ENCODE measurements around the gene RASAL2.
"Not testable (repeated sequence)": the region's sequence is repeated elsewhere in the genome, so short reads cannot be mapped to it uniquely, and the experiment has no call there.

The RASAL2 gene

GRCh38 chr1:178311164-178311563 is 217.3 kb downstream of the RASAL2 start:
- no peak overlapping the region for H3K4me3 Mint-ChIP-seq
- no peaks in the 10 kb centered on the region for H3K9me3 Mint-ChIP-seq
- no peaks in the 10 kb centered on the region for H3K36me3 Mint-ChIP-seq (ENCODE audit: low read depth)
- H3K4me1 Mint-ChIP-seq = no peaks in the 10 kb centered on the region
- no peak for ATAC-seq
- H3K27ac Mint-ChIP-seq = no peak overlapping the region
- peaks cover 3% of the 10 kb centered on the region for H3K27me3 Mint-ChIP-seq
- DNase-seq = no peak

GRCh38 chr1:178320280-178320982 is 226.5 kb downstream of the RASAL2 start:
- not testable (repeated sequence) for H3K27me3 Mint-ChIP-seq; H3K36me3 Mint-ChIP-seq (ENCODE audit: low read depth); H3K9me3 Mint-ChIP-seq; H3K27ac Mint-ChIP-seq; H3K4me3 Mint-ChIP-seq; H3K4me1 Mint-ChIP-seq; ATAC-seq; DNase-seq

- Mint-ChIP-seq H3K27ac (no peak overlapping the region), H3K4me3 (no peak overlapping the region), H3K27me3 (peaks cover 6% of the 10 kb centered on the region), H3K9me3 (no peaks in the 10 kb centered on the region), H3K4me1 (no peaks in the 10 kb centered on the region), H3K36me3 (ENCODE audit: low read depth) (no peaks in the 10 kb centered on the region)
- ATAC-seq = no peak
- DNase-seq = no peak
Observed at GRCh38 chr1:178323067-178323466, 229.2 kb downstream of the RASAL2 start.

- DNase-seq = no peak
- Mint-ChIP-seq H3K4me1 (no peaks in the 10 kb centered on the region), H3K27ac (no peak overlapping the region), H3K36me3 (ENCODE audit: low read depth) (no peaks in the 10 kb centered on the region), H3K9me3 (no peaks in the 10 kb centered on the region), H3K27me3 (peaks cover 6% of the 10 kb centered on the region), H3K4me3 (no peak overlapping the region)
- no peak for ATAC-seq
Observed at GRCh38 chr1:178324003-178324402, 230.1 kb downstream of the RASAL2 start.

- H3K4me3 Mint-ChIP-seq = no peak overlapping the region
- H3K36me3 Mint-ChIP-seq (ENCODE audit: low read depth) = no peaks in the 10 kb centered on the region
- DNase-seq (no peak), ATAC-seq (no peak)
- H3K27me3 Mint-ChIP-seq = no peaks in the 10 kb centered on the region
- H3K27ac Mint-ChIP-seq = no peak overlapping the region
- H3K4me1 Mint-ChIP-seq = no peaks in the 10 kb centered on the region
- no peaks in the 10 kb centered on the region for H3K9me3 Mint-ChIP-seq
Observed at GRCh38 chr1:178328728-178329127, 234.8 kb downstream of the RASAL2 start.

GRCh38 chr1:178330153-178330552 is 236.2 kb downstream of the RASAL2 start:
- ATAC-seq = no peak

GRCh38 chr1:178330848-178331497 is 237.1 kb downstream of the RASAL2 start:
- H3K36me3 Mint-ChIP-seq (ENCODE audit: low read depth) = no peaks in the 10 kb centered on the region
- ATAC-seq = no peak
- no peak overlapping the region for H3K4me3 Mint-ChIP-seq
- H3K27ac Mint-ChIP-seq = no peak overlapping the region
- no peaks in the 10 kb centered on the region for H3K4me1 Mint-ChIP-seq
- H3K9me3 Mint-ChIP-seq = no peaks in the 10 kb centered on the region
- H3K27me3 Mint-ChIP-seq = no peaks in the 10 kb centered on the region
- DNase-seq = no peak

More at GRCh38 chr1:178330153-178330552, 236.2 kb downstream of the RASAL2 start:
- Mint-ChIP-seq H3K4me3 (no peak overlapping the region), H3K27ac (no peak overlapping the region), H3K27me3 (no peaks in the 10 kb centered on the region), H3K9me3 (no peaks in the 10 kb centered on the region), H3K4me1 (no peaks in the 10 kb centered on the region), H3K36me3 (ENCODE audit: low read depth) (no peaks in the 10 kb centered on the region)
- DNase-seq = no peak

GRCh38 chr1:178335426-178335825 is 241.5 kb downstream of the RASAL2 start:
- no peak for DNase-seq
- no peak overlapping the region for H3K4me3 Mint-ChIP-seq

GRCh38 chr1:178337091-178337706 is 243.3 kb downstream of the RASAL2 start:
- H3K4me1 Mint-ChIP-seq = no peaks in the 10 kb centered on the region
- no peaks in the 10 kb centered on the region for H3K36me3 Mint-ChIP-seq (ENCODE audit: low read depth)
- ATAC-seq (no peak), DNase-seq (no peak)
- H3K9me3 Mint-ChIP-seq = no peaks in the 10 kb centered on the region
- H3K27me3 Mint-ChIP-seq = peaks cover 1% of the 10 kb centered on the region
- no peak overlapping the region for H3K27ac Mint-ChIP-seq
- no peak overlapping the region for H3K4me3 Mint-ChIP-seq

More at GRCh38 chr1:178335426-178335825, 241.5 kb downstream of the RASAL2 start:
- peaks cover 1% of the 10 kb centered on the region for H3K27me3 Mint-ChIP-seq
- no peaks in the 10 kb centered on the region for H3K9me3 Mint-ChIP-seq
- ATAC-seq = no peak
- no peak overlapping the region for H3K27ac Mint-ChIP-seq
- H3K36me3 Mint-ChIP-seq (ENCODE audit: low read depth) = no peaks in the 10 kb centered on the region
- no peaks in the 10 kb centered on the region for H3K4me1 Mint-ChIP-seq

GRCh38 chr1:178339834-178340233 is 245.9 kb downstream of the RASAL2 start:
- no peaks in the 10 kb centered on the region for H3K9me3 Mint-ChIP-seq
- no peaks in the 10 kb centered on the region for H3K4me1 Mint-ChIP-seq
- no peak overlapping the region for H3K4me3 Mint-ChIP-seq
- H3K27ac Mint-ChIP-seq = no peak overlapping the region
- peaks cover 1% of the 10 kb centered on the region for H3K27me3 Mint-ChIP-seq
- ATAC-seq (no peak), DNase-seq (no peak)
- no peaks in the 10 kb centered on the region for H3K36me3 Mint-ChIP-seq (ENCODE audit: low read depth)

- Mint-ChIP-seq H3K27me3 (peaks cover 1% of the 10 kb centered on the region), H3K9me3 (no peaks in the 10 kb centered on the region), H3K27ac (no peak overlapping the region), H3K4me1 (no peaks in the 10 kb centered on the region), H3K4me3 (no peak overlapping the region), H3K36me3 (ENCODE audit: low read depth) (no peaks in the 10 kb centered on the region)
- no peak for DNase-seq
- ATAC-seq = no peak
Observed at GRCh38 chr1:178341261-178341956, 247.5 kb downstream of the RASAL2 start.

- H3K4me3 Mint-ChIP-seq = no peak overlapping the region
- no peaks in the 10 kb centered on the region for H3K4me1 Mint-ChIP-seq
- ATAC-seq (no peak), DNase-seq (no peak)
- H3K27ac Mint-ChIP-seq = no peak overlapping the region
- no peaks in the 10 kb centered on the region for H3K36me3 Mint-ChIP-seq (ENCODE audit: low read depth)
- no peaks in the 10 kb centered on the region for H3K9me3 Mint-ChIP-seq
- no peaks in the 10 kb centered on the region for H3K27me3 Mint-ChIP-seq
Observed at GRCh38 chr1:178342745-178343144, 248.8 kb downstream of the RASAL2 start.

- ATAC-seq (no peak), DNase-seq (no peak)
- no peak overlapping the region for H3K27ac Mint-ChIP-seq
Observed at GRCh38 chr1:178344513-178345091, 250.7 kb downstream of the RASAL2 start.

GRCh38 chr1:178345238-178345637 is 251.3 kb downstream of the RASAL2 start:
- Mint-ChIP-seq H3K4me1 (no peaks in the 10 kb centered on the region), H3K36me3 (ENCODE audit: low read depth) (no peaks in the 10 kb centered on the region), H3K9me3 (no peaks in the 10 kb centered on the region), H3K27ac (no peak overlapping the region), H3K27me3 (no peaks in the 10 kb centered on the region), H3K4me3 (no peak overlapping the region)
- DNase-seq (no peak), ATAC-seq (no peak)

More at GRCh38 chr1:178344513-178345091, 250.7 kb downstream of the RASAL2 start:
- Mint-ChIP-seq H3K4me3 (no peak overlapping the region), H3K4me1 (no peaks in the 10 kb centered on the region), H3K27me3 (no peaks in the 10 kb centered on the region), H3K36me3 (ENCODE audit: low read depth) (no peaks in the 10 kb centered on the region), H3K9me3 (no peaks in the 10 kb centered on the region)
